GM13976 (cell line): ENCODE data around the gene WTAP.

Experiments
- DNase-seq: peaks from one replicate; pipeline ENCODE4 v3.0.0; 2012; ENCODE audit warnings: low spot score
- CTCF ChIP-seq: IDR thresholded peaks from 2 replicates; pipeline ENCODE4 v1.5.1; 2012; ENCODE audit warnings: borderline replicate concordance, mild to moderate bottlenecking; ENCODE audit not compliant: insufficient read depth; ENCODE audit errors: extremely low read depth, missing control alignments, control extremely low read depth
- in situ Hi-C: fragments of 300-500 bp; cut with MboI; formaldehyde crosslinking; loops from one replicate; pipeline ENCODE4 v1.12.0; 2022; ENCODE audit warnings: low sequenced_read_pairs, mixed read lengths, inconsistent platforms; ENCODE audit not compliant: unreplicated experiment

WTAP gene

GRCh38 chr6:159804504-159804903 is 77.2 kb downstream of the WTAP start:
- TF ChIP-seq CTCF: no peak
- no peak for DNase-seq
- in situ Hi-C loops: no loop called here

- no peak for DNase-seq
- in situ Hi-C loops: no loop called here
- no peak for TF ChIP-seq CTCF
These were observed 78.2 kb downstream of the WTAP start for GRCh38 chr6:159805440-159806020.
